Measurements from ENCODE around the gene PCDHAC2.

Gene PCDHAC2, protein sequence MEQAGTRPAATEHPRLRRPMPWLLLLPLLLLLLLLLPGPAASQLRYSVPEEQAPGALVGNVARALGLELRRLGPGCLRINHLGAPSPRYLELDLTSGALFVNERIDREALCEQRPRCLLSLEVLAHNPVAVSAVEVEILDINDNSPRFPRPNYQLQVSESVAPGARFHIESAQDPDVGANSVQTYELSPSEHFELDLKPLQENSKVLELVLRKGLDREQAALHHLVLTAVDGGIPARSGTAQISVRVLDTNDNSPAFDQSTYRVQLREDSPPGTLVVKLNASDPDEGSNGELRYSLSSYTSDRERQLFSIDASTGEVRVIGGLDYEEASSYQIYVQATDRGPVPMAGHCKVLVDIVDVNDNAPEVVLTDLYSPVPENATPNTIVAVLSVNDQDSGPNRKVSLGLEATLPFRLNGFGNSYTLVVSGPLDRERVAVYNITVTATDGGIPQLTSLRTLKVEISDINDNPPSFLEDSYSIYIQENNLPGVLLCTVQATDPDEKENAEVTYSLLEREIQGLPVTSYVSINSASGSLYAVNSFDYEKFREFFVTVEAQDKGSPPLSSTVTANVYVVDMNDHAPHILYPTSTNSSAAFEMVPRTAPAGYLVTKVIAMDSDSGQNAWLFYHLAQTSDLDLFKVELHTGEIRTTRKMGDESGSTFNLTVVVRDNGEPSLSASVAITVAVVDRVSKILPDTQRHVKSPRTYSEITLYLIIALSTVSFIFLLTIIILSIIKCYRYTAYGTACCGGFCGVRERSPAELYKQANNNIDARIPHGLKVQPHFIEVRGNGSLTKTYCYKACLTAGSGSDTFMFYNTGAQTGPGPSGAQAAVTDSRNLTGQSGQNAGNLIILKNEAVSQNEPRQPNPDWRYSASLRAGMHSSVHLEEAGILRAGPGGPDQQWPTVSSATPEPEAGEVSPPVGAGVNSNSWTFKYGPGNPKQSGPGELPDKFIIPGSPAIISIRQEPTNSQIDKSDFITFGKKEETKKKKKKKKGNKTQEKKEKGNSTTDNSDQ

GRCh38 chr5:140966293-140967225 lies at the start of gene PCDHAC2:
Gene PCDHAC2, plus strand, starts transcription at chr5:140966476. Its CDS starts 291 bp downstream, at chr5:140966767.
- DNase-seq = no peak

DNA sequence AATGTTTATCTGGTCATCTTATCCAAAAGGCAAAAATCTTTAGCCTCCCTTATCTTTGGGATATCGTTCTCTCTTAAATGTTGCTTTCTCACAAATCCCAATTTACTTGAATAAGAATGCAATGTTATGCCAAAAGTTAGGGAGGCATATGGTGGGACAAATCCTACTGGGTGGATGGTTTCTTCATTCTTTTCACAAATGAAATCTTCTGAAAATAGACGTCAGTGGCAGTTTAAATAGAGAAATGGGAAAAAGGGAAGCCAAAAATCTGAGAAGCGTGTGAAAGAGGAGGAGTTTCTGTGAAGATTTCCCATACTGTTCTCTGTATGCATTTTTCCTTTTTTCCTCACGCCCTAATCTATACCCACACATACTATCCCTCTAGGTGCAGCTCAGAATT lies 42.7 kb upstream of the PCDHAC2 start:
- no peak for DNase-seq

DNA sequence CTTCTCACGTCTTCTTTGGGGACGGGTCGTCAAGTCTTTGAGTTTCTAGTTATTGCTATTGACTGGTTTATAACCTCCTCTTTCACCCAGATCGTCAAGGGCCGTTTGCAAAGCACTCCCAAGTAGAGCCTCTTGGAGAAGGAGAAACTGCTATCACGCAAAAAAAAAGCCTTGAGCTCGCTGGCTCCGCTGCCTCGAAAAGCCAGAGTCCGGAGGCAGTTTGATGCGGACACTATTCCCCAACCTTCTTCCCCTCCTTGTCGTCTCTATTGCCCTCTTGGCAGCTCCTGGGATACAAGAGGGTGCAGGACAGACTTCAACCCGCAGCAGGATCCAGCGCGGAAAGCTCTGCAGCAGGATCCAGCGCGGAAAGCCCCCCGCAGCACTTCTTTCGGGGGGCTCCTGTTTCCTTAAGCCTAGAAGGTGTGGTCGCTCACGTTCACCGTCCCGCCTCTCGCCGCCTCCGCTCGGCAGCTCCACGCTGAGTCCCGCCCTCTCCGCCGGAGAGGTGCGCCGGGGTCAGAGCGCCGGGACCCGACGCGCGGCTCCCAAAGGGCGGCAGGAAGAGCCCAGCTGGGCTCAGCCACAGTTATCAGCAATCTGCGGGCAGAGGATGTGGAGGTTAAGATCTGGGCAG lies 40.4 kb upstream of the PCDHAC2 start, which contains the start of gene PCDHAC1:
Gene PCDHAC1 (plus strand): TSS at position 494 of the 637 bp plus-strand sequence. CDS start 594 bp downstream, outside the sequence.
- no peak for DNase-seq

DNA sequence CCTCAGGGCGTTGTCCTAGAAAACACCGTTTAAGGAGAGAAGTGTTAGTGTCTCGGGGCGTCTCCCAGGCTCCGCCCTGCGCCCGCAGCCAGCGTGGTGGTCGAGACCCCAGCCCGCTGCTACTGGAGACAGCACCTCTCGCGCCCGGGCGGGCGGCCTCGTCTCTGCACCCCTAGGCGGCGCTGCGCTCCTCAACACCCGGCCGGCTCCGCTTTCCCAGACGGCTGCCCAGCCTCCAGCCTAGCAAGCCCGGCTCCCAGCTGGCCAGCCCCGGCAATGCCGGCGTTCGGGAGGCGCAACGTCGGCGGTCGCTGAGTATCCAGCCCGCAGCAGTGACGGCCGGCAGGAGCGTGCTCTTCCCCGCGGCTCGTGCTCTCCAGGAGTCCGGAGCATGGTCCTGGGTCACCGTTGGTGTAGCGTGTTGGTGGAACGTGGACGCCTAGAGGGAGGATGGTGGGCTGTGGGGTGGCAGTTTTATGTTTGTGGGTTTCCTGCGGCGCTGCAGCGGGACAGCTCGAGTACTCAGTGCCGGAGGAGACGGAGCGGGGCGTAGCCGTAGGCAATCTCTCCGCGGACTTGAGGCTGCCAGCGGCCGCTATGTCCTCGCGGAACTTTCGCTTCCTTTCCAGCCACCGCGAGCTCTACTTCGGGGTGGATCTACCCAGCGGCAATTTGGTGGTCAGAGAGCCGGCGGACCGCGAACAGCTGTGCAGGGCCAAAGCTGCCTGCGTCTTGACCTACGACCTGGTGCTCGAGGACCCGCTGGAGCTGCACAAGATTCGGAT lies 39.6 kb upstream of the PCDHAC2 start:
- DNase-seq = peak; percentile 11

DNA sequence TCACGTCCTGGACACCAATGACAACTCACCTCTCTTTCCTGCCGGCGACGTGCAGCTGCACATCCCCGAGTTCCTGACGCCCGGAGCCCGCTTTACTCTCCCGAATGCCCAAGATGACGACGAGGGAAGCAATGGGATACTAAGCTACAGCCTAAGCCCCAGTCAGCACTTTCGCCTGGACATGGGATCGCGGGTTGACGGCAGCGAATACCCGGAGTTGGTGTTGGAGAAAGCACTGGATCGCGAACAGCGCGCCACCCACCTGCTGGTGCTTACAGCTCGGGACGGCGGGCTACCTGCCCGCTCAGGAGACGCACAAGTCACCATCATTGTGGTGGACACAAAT lies 39.1 kb upstream of the PCDHAC2 start:
- DNase-seq = no peak

DNA sequence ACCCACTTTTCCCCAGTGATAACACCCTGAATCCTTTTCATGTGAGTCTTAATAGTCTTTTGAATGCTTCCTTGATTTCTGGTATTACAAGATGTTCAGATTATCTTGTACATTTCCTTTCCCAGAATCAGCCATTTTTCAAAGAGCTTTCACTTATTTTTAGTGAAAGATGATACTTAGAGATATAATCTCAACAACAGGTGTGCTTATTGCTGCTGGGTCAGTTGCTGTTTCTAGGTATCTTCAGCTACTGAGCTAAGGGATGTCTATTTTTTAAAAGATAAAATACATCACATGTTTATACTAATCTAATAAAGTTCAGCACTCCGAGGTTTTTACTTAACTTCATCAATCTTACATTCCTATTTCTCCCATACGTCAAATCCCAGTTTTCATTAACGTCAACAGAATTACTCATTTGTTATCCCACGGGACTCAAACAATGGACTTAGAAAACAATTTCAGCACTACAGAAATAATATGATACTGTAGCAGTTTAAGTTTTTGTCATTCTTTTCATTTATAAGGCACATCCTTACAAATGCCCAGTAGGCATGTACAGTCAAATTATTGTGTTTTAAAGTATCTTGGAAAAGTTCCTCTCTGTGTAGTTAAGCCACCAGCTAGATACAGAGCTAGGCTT lies 31.2 kb upstream of the PCDHAC2 start:
- no peak for DNase-seq

- DNase-seq = no peak
These were observed 19.7 kb upstream of the PCDHAC2 start for GRCh38 chr5:140946578-140946977.

- DNase-seq = no peak
These were observed 14.6 kb upstream of the PCDHAC2 start for GRCh38 chr5:140951636-140952035.

- no peak for DNase-seq
These were observed 13.0 kb upstream of the PCDHAC2 start for GRCh38 chr5:140953234-140953633.

- no peak for DNase-seq
These were observed 4.1 kb upstream of the PCDHAC2 start for GRCh38 chr5:140962190-140962589.

- no peak for DNase-seq
These were observed 1.9 kb upstream of the PCDHAC2 start for GRCh38 chr5:140964356-140964755.

GRCh38 chr5:140965905-140966292 lies 377 bp upstream of the PCDHAC2 start:
- no peak for DNase-seq

- no peak for DNase-seq
These were observed 1.1 kb downstream of the PCDHAC2 start for GRCh38 chr5:140967226-140967893.

- DNase-seq = no peak
These were observed 3.6 kb downstream of the PCDHAC2 start for GRCh38 chr5:140969880-140970279.

DNA sequence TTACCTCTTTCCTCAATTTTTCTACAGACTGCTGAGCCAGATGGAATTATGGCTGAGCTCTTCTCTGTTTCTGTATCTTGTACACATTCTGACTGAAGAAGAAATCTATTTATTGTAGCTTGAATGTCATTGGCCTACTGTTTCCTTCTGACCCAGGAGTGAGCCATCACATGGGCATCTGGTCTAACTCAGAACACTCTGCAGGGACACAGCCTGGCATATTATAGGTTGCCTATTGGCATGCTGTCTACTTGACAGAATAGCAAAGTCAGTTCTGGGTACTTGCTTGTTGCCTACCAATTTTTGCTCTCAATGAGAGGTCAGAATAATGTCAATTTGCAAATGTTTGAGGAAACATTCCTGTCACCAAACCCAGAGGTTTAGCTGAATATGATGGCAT lies 7.3 kb downstream of the PCDHAC2 start:
- no peak for DNase-seq

DNA sequence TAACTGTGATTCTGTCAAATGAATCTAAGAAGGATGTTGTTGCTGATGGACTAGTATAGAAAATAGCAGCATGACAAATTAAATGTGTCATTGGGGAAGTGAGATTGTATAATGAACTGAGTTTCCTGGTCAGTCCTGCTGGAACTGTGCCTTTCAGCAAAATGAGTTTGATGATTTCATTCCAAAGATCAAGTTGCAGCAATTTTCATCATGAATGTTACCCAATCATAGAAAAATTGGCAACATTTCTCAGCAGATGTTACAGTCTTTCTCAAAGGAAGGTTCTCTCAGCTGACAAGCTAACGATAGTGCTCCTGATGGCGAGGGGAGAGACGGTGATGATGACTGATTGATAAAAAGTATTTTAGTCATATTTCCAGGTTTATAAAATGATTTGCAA lies 10.7 kb downstream of the PCDHAC2 start:
- no peak for DNase-seq

GRCh38 chr5:140978260-140978659 lies 12.0 kb downstream of the PCDHAC2 start:
- no peak for DNase-seq

- DNase-seq = no peak
These were observed 12.7 kb downstream of the PCDHAC2 start for GRCh38 chr5:140978983-140979382.

- no peak for DNase-seq
These were observed 15.9 kb downstream of the PCDHAC2 start for GRCh38 chr5:140982083-140982716.

- DNase-seq = no peak
These were observed 19.8 kb downstream of the PCDHAC2 start for GRCh38 chr5:140986117-140986521.

Measured in CD4-positive, alpha-beta T cell treated with Interleukin-17A for 1 hour (primary cell).